ENCODE results near the gene ADH4. TPM values are rescaled to one million over a fixed set of nuclear protein-coding genes. Genes with fewer than 3 reads are reported as not detected.
"Not testable (repeated sequence)": the region's sequence is repeated elsewhere in the genome, so short reads cannot be mapped to it uniquely, and the experiment has no call there.

ADH4 gene
- total RNA-seq, 1 experiment from 2014 or later, result not detected

- Histone ChIP-seq H3K27me3 (ENCODE audit: low read length) (no peaks in the 10 kb centered on the region), H3K27ac (ENCODE audit: low read length) (no peak overlapping the region), H3F3A (ENCODE audit: low read length, unreplicated experiment) (no peaks in the 10 kb centered on the region), H3K4me3 (ENCODE audit: low read length) (peak overlapping the region; percentile 4; the same call in 1 of the 2 replicates), H2AFZ (ENCODE audit: low read length) (peak overlapping the region; percentile 58), H3K36me3 (ENCODE audit: low read depth, low read length) (no peaks in the 10 kb centered on the region), H3K9ac (ENCODE audit: low read length) (no peak overlapping the region), H4K20me1 (ENCODE audit: low read length) (no peaks in the 10 kb centered on the region), H3K4me1 (ENCODE audit: insufficient read depth, low read length) (no peaks in the 10 kb centered on the region), H3K9me3 (ENCODE audit: low read length) (no peaks in the 10 kb centered on the region), H3K9me2 (replicated peaks; ENCODE audit: low read length) (no peaks in the 10 kb centered on the region), H3K79me2 (ENCODE audit: low read length) (no peaks in the 10 kb centered on the region), H3K4me2 (ENCODE audit: low read length) (peak overlapping the region; percentile 58)
- ChIA-PET POLR2A (ENCODE audit: unreplicated experiment) (no interaction called here), CTCF (interaction anchor here (0.8 kb wide), 1 partner anchor 294 kb away, joined by 6 read pairs; no protein-coding TSS in a partner anchor)
- BruUV-seq (replicated peaks), result no TSS peak
- ATAC-seq (no peak), DNase-seq (peak; percentile 51)
- TF ChIP-seq EZH2phosphoT487 (IDR thresholded peaks at IDR 0.05; ENCODE audit: borderline replicate concordance, low read length) (no peak), CTCF (conservative IDR thresholded peaks at IDR 0.05; ENCODE audit: low read depth, low read length) (peak; percentile 63), EZH2 (IDR thresholded peaks at IDR 0.05; ENCODE audit: low read length, unreplicated experiment) (no peak)
- intact Hi-C loops (cut with micrococcal nuclease), result loop anchor here (1.0 kb wide), 2 partner anchors 287 to 345 kb away; no protein-coding TSS in a partner anchor
These were observed 26.0 kb downstream of the ADH4 start for GRCh38 chr4:99117876-99118693.

- intact Hi-C loops (cut with micrococcal nuclease); POLR2A ChIA-PET (ENCODE audit: unreplicated experiment); DNase-seq; H3K4me3 ChIP-seq (ENCODE audit: low read length); H3F3A ChIP-seq (ENCODE audit: low read length, unreplicated experiment); H3K9me2 ChIP-seq (replicated peaks; ENCODE audit: low read length); H3K79me2 ChIP-seq (ENCODE audit: low read length); BruUV-seq (replicated peaks); H3K4me2 ChIP-seq (ENCODE audit: low read length); ATAC-seq; H3K27me3 ChIP-seq (ENCODE audit: low read length); H4K20me1 ChIP-seq (ENCODE audit: low read length); H3K4me1 ChIP-seq (ENCODE audit: insufficient read depth, low read length); H2AFZ ChIP-seq (ENCODE audit: low read length); H3K9ac ChIP-seq (ENCODE audit: low read length); H3K9me3 ChIP-seq (ENCODE audit: low read length); H3K27ac ChIP-seq (ENCODE audit: low read length); H3K36me3 ChIP-seq (ENCODE audit: low read depth, low read length): not testable (repeated sequence)
- CTCF ChIA-PET, result interaction anchor here (0.8 kb wide), 1 partner anchor 295 kb away, joined by 6 read pairs; no protein-coding TSS in a partner anchor
These were observed 26.8 kb downstream of the ADH4 start for GRCh38 chr4:99117122-99117841.

GRCh38 chr4:99109286-99109685 lies 34.8 kb downstream of the ADH4 start:
- POLR2A ChIA-PET (ENCODE audit: unreplicated experiment); CTCF ChIA-PET; H3K4me3 ChIP-seq (ENCODE audit: low read length); H4K20me1 ChIP-seq (ENCODE audit: low read length); H3F3A ChIP-seq (ENCODE audit: low read length, unreplicated experiment); H3K4me2 ChIP-seq (ENCODE audit: low read length); intact Hi-C loops (cut with micrococcal nuclease); H3K79me2 ChIP-seq (ENCODE audit: low read length); H3K9ac ChIP-seq (ENCODE audit: low read length); H3K9me2 ChIP-seq (replicated peaks; ENCODE audit: low read length); H3K4me1 ChIP-seq (ENCODE audit: insufficient read depth, low read length); H2AFZ ChIP-seq (ENCODE audit: low read length); DNase-seq; H3K36me3 ChIP-seq (ENCODE audit: low read depth, low read length); BruUV-seq (replicated peaks); H3K27ac ChIP-seq (ENCODE audit: low read length); H3K27me3 ChIP-seq (ENCODE audit: low read length); H3K9me3 ChIP-seq (ENCODE audit: low read length); ATAC-seq: not testable (repeated sequence)

Measured in PC-3 (cell line).